SIG-M5 (cell line): ENCODE data around the gene MCU.
A peak's percentile ranks its signal among the peaks of the same experiment; 100 is the strongest.
"Not testable (repeated sequence)": the region's sequence is repeated elsewhere in the genome, so short reads cannot be mapped to it uniquely, and the experiment has no call there.

Experiments
- DNase-seq: peaks from one replicate; lab custom pipeline; 2025; lab: John Stamatoyannopoulos, UW

MCU gene

DNA sequence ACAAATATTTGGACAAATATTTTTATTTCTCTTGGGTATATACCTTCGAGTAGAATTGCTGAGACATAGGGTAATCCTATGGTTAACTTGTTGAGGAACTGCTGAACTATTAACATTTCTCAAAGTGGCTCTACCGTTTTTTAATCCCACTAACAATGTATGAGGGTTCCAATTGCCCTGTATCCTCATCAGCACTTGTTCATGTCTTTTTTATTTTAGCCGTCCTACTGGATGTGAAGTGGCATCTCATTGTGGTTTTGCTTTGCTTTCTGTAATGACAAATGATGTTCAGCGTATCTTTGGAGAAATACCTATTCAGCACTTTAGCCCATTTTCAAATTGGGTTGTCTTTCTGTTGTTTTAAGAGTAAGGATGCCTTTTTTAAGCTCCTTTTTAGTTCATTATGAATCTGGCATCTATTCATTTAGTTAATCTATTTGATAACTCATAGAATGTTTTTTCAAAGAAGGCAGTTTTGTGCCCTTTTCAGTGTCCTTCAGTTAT lies 40.0 kb downstream of the MCU start:
- no peak for DNase-seq

DNA sequence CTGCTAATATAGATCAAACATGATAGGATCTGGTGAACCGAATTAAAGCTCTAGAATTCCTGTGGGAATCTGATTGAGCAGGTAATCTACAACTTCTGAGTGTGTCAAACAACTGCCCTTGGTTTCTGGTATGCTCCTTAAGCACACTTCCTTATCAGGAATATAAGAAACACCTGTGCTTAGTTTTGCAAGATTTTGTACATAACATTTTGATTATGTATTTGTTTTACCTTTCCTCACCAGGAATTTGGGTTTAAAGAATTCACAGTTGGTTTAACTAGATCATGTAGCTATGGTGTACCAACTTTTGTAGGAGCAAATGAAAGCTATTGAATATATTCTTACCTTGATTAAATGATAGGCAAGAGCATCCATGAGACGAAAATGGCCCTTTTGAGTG lies 40.6 kb downstream of the MCU start:
- DNase-seq = no peak

GRCh38 chr10:72733989-72734388 lies 42.0 kb downstream of the MCU start:
- DNase-seq = no peak

- DNase-seq = no peak
These were observed 43.5 kb downstream of the MCU start for GRCh38 chr10:72735288-72735936.

- no peak for DNase-seq
These were observed 44.4 kb downstream of the MCU start for GRCh38 chr10:72736176-72736827.

- no peak for DNase-seq
These were observed 44.9 kb downstream of the MCU start for GRCh38 chr10:72736828-72737220.

- not testable (repeated sequence) for DNase-seq
These were observed 45.4 kb downstream of the MCU start for GRCh38 chr10:72737357-72737756.

- no peak for DNase-seq
These were observed 46.5 kb downstream of the MCU start for GRCh38 chr10:72738486-72738885.

- DNase-seq = no peak
These were observed 48.6 kb downstream of the MCU start for GRCh38 chr10:72740528-72740927.

DNA sequence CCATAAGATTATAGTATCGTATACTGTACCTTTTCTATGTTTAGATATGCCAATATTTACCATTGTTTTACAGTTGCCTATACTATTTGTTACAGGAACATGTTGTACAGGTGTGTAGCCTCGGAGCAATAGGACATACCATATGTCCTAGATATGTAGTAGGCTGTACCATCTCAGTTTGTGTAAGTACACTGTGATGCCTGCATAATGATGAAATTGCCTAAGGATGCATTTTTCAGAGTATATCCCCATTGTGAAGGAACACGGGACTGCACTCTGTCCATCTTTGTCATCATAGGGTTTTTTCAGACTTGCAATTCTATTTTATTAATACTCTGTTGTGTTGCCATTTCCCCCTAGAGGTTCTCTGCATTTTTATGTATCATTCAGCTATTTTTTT lies 50.1 kb downstream of the MCU start:
- DNase-seq = no peak

- no peak for DNase-seq
These were observed 50.9 kb downstream of the MCU start for GRCh38 chr10:72742797-72743196.

GRCh38 chr10:72744566-72744965 lies 52.6 kb downstream of the MCU start:
- DNase-seq = no peak

- no peak for DNase-seq
These were observed 54.8 kb downstream of the MCU start for GRCh38 chr10:72746426-72747363.

GRCh38 chr10:72747521-72747920 lies 55.6 kb downstream of the MCU start:
- no peak for DNase-seq

- peak; percentile 89 for DNase-seq
These were observed 61.9 kb downstream of the MCU start for GRCh38 chr10:72753760-72754231.

DNA sequence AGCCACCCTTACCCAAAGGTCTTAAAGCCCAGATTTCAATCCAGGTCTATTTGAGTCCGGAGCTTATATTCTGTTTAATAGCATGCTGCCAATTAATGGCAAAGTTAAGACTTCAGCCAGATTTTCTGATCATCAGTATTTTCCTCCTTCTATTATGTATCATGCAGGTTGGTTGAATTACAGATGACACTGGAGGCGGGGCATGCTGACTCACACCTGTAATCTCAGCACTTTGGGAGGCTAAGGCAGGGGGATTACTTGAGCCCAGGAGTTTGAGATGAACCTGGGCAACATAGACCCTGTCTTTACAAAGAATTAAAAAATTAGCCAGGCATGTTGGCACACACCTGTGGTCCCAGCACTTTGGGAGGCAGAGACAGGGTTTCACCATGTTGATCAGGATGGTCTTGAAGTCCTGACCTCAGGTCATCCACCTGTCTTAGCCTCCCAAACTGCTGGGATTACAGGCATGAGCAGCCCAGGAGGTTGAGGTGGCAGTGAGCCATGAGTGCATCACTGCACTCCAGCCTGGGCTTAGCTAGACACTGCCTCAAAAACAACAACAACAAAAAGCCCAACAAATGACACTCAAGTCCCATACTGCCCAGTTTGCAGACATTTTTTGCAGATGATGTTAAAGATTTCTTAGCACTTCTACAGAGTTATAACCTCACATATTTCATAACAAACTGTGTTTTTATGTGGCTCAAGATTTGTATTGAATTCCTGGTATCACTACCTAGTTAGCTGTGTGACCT lies 62.5 kb downstream of the MCU start:
- DNase-seq = no peak

- DNase-seq = no peak
These were observed 64.9 kb downstream of the MCU start for GRCh38 chr10:72756674-72757385.

DNA sequence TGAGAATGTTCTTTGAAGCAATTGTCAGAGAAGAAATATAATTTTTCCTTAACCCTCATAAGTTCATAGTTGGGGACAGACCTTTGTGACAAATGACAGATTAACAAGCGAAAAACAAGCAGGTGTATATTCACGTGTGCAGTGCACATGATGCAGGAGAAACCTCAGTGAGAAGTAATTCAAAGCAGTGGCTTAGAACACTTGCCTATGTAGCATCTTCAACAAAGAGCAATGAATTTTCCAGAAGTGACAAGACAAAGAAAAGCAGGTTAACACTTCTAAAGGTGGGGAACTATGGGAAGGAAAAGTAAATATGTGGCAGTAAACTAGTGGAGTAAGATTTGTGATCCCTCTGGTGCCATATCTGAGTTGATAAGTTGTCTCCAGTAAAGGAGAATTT lies 65.8 kb downstream of the MCU start:
- no peak for DNase-seq

DNA sequence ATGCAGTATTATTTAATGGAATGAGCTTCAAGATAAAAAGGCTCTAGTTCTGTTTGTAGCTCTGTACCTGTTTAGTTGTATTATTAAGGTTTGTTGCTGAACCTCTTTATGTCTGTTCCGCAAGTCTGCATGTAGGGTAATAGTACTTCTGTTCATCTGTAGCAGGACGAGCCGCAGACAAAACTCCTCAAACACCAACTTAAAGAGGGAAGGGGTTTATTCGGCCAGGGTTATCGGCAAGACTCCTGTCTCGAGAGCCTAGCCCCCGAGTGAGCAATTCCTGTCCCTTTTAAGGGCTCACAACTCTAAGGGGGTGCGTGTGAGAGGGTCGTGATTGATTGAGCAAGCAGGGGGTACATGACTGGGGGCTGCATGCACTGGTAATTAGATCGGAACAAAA lies 67.0 kb downstream of the MCU start:
- not testable (repeated sequence) for DNase-seq

DNA sequence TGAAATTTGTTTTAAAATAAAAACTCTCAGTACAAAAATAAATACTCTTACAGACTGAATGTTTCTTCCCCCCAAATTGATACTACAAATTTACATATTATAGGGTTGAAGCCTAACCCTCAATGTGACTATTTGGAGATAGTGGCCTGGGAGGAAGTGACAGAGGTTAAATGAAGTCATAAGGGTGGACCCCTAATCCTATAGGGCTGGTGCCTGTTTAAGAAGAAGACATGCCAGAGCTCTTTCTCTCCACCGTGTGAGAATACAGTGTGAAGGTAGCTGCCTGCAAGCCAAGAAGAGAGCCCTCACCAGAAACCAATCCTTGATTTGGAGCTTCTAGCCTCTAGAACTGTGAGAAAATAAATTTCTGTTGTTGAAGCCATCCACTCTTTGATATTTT lies 67.6 kb downstream of the MCU start:
- no peak for DNase-seq

GRCh38 chr10:72761498-72761897 lies 69.6 kb downstream of the MCU start:
- DNase-seq = no peak
